ENCODE results near the gene CHPT1. TPM values are rescaled to one million over a fixed set of nuclear protein-coding genes. Genes with fewer than 3 reads are reported as not detected.

The CHPT1 gene
- total and polyA plus RNA-seq, 2 of the 13 experiments (the other 11 are each of a cell fraction or from before 2014, with no cell fraction given), result 117 to 178 TPM

- TF ChIP-seq MNT (IDR thresholded peaks at IDR 0.05) (no peak), ZNF317 (CRISPR knock-in tag; IDR thresholded peaks at IDR 0.05) (no peak), TOE1 (CRISPR knock-in tag; IDR thresholded peaks at IDR 0.05) (no peak), SMARCC2 (IDR thresholded peaks at IDR 0.05) (no peak), KLF15 (CRISPR knock-in tag; IDR thresholded peaks at IDR 0.05; ENCODE audit: borderline replicate concordance) (no peak), HBP1 (CRISPR knock-in tag; IDR thresholded peaks at IDR 0.05; ENCODE audit: low read depth) (no peak), MED13 (CRISPR knock-in tag; IDR thresholded peaks at IDR 0.05) (no peak), HNF4G (IDR thresholded peaks at IDR 0.05; ENCODE audit: borderline replicate concordance, low read depth, low read length) (no peak), HNF4G (CRISPR knock-in tag; IDR thresholded peaks at IDR 0.05; ENCODE audit: borderline replicate concordance, low read depth) (no peak), CHD4 (IDR thresholded peaks at IDR 0.05; ENCODE audit: borderline replicate concordance, low read length) (peak; percentile 47; the same call in 1 of the 2 replicates), ZNF562 (CRISPR knock-in tag; IDR thresholded peaks at IDR 0.05; ENCODE audit: borderline replicate concordance) (no peak), CBX1 (IDR thresholded peaks at IDR 0.05; ENCODE audit: low read depth) (no peak), HOXA5 (CRISPR knock-in tag; IDR thresholded peaks at IDR 0.05) (no peak), RCOR2 (CRISPR knock-in tag; IDR thresholded peaks at IDR 0.05) (peak; percentile 57; the same call in 1 of the 2 replicates), ZNF709 (CRISPR knock-in tag; IDR thresholded peaks at IDR 0.05) (no peak), ZFP41 (CRISPR knock-in tag; IDR thresholded peaks at IDR 0.05; ENCODE audit: borderline replicate concordance) (no peak), GPN1 (CRISPR knock-in tag; IDR thresholded peaks at IDR 0.05; ENCODE audit: borderline replicate concordance) (no peak), TBX2 (CRISPR knock-in tag; IDR thresholded peaks at IDR 0.05; ENCODE audit: borderline replicate concordance) (no peak), KDM5A (IDR thresholded peaks at IDR 0.05; ENCODE audit: borderline replicate concordance, low read length) (no peak), ZMYM3 (CRISPR knock-in tag; IDR thresholded peaks at IDR 0.05) (peak; percentile 87), ZNF672 (CRISPR knock-in tag; IDR thresholded peaks at IDR 0.05) (no peak), ZNF180 (CRISPR knock-in tag; IDR thresholded peaks at IDR 0.05; ENCODE audit: borderline replicate concordance, low read depth) (no peak), ZNF678 (CRISPR knock-in tag; IDR thresholded peaks at IDR 0.05) (no peak), DBP (CRISPR knock-in tag; IDR thresholded peaks at IDR 0.05; ENCODE audit: not compliant biosample characterization) (no peak), ZNF629 (CRISPR knock-in tag; conservative IDR thresholded peaks at IDR 0.05) (peak; percentile 97), NR2F2 (IDR thresholded peaks at IDR 0.05; ENCODE audit: borderline replicate concordance, low read depth) (no peak), PRPF4 (IDR thresholded peaks at IDR 0.05; ENCODE audit: low read depth, low read length, poor library complexity, severe bottlenecking) (no peak), THAP8 (CRISPR knock-in tag; IDR thresholded peaks at IDR 0.05; ENCODE audit: borderline replicate concordance) (no peak), ZNF563 (CRISPR knock-in tag; IDR thresholded peaks at IDR 0.05) (no peak), NCOA5 (CRISPR knock-in tag; IDR thresholded peaks at IDR 0.05) (no peak)
These were observed 21.9 kb upstream of the CHPT1 start (continued) for GRCh38 chr12:101675555-101675954.
